VCaP (cell line): ENCODE data around the gene NEK4.

Experiments
- H3K27ac ChIP-seq: fragments of 450-650 bp; 2 replicates; pipeline ENCODE4 v1.5.1; 2017
- TF ChIP-seq, protein P1 (sequence below): fragments of 450-650 bp; conservative IDR thresholded peaks from 2 replicates; pipeline ENCODE4 v1.5.1; 2017; ENCODE audit warnings: mild to moderate bottlenecking, moderate library complexity

NEK4 gene

GRCh38 chr3:52798978-52799476 is 28.3 kb upstream of the NEK4 start:
- H3K27ac ChIP-seq, result no peak overlapping the region
- TF ChIP-seq, protein P1, sequence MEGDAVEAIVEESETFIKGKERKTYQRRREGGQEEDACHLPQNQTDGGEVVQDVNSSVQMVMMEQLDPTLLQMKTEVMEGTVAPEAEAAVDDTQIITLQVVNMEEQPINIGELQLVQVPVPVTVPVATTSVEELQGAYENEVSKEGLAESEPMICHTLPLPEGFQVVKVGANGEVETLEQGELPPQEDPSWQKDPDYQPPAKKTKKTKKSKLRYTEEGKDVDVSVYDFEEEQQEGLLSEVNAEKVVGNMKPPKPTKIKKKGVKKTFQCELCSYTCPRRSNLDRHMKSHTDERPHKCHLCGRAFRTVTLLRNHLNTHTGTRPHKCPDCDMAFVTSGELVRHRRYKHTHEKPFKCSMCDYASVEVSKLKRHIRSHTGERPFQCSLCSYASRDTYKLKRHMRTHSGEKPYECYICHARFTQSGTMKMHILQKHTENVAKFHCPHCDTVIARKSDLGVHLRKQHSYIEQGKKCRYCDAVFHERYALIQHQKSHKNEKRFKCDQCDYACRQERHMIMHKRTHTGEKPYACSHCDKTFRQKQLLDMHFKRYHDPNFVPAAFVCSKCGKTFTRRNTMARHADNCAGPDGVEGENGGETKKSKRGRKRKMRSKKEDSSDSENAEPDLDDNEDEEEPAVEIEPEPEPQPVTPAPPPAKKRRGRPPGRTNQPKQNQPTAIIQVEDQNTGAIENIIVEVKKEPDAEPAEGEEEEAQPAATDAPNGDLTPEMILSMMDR, result no peak; the same call in 1 of the 2 replicates

DNA sequence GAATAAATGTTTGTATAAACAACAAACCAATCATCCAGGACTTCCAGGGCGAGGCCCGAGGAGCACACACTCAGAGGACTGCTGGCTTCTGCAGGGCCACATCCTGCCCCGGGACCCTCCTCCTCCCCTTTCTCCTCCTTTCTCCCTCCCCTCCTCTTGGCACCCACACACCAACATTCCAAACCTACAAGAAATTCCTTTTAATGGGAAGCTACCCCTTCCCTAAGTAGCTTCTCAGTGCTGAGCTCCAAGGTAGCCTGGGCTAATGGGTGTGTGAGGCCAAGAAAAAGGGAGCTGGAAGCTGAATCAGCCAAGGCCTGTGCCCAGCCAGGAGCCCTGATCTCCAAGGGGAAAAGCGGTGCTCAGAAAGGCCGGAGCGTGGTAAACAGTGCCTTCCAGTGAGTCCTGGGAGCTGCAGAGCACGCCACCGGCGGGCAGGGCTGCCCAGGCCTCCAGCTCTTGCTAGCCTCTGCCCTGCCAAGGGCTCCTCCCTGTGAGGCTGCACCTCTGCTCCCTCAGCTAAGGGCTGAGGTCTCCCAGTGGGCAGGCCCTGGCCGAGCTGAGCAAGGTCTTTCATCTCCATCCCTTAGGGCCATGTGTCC is 27.7 kb upstream of the NEK4 start:
- TF ChIP-seq, protein P1, result no peak
- no peak overlapping the region for H3K27ac ChIP-seq

- TF ChIP-seq, protein P1, result no peak
Observed at GRCh38 chr3:52796411-52796810, 25.7 kb upstream of the NEK4 start.

DNA sequence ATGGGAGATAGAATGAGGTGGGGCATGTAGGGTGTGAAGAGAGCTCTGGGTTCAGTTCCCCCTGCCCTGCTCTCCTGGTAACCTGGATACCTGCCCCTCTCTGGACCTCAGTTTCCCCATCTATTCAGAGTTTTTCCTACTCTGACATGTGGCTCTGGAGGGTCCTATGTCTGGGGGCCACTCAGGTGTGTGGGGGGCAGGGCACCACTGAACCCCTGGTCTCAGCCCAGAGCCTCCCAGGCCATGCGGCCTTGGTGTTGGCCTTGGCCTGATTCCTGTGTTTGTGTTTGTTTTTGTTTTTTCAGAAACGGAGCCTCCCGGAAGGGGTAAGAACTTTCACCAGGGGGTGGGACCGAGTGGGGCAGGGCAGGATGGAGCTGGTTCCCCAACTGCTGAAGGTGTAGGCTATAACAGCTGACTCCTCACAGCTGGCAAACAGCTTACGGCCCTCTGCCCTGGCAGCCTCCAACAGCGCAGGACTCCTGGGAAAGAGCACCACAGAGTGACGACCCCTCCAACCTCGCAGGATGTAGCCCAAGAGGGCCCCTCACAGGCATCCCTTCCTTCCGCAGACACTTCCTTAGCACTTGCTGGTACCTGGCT is 24.7 kb upstream of the NEK4 start:
- TF ChIP-seq, protein P1, result no peak
- no peak overlapping the region for H3K27ac ChIP-seq

More at GRCh38 chr3:52796411-52796810, 25.7 kb upstream of the NEK4 start:
- H3K27ac ChIP-seq, result no peak overlapping the region

DNA sequence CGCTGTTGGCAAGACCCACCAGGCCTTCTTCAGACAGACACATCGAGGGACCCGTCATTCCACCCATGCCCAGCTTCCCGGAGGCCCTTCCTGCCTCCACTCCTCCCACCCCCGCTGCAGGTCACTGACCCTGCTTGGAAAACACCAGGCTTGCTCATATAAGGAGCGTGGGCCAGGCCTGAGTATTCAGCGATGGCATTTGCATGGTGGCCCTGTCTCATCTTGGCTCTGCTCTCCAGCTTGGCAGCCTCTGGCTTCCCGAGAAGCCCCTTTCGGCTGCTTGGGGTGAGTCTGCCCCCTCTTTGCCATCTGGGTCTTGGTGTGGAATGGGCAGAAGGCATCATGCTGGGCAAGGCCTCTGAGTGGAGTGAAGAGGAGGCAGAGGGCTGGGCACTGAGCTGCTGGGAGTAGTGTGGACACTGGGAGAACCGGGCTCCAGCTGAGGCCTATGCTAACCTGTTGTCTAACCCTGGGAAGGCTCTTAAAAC is 23.9 kb upstream of the NEK4 start, which contains the start of gene ITIH3:
Gene ITIH3, plus strand, starts transcription at position 185 of the 488 bp plus-strand sequence. Its CDS starts 8 bp downstream, at position 193.
- TF ChIP-seq, protein P1, result no peak
- no peak within 1 kb of the TSS for H3K27ac ChIP-seq

- TF ChIP-seq, protein P1, result no peak
Observed at GRCh38 chr3:52793702-52794611, 23.2 kb upstream of the NEK4 start.

More at GRCh38 chr3:52793702-52794611, 23.2 kb upstream of the NEK4 start:
- H3K27ac ChIP-seq, result no peak overlapping the region
